CD8-positive, alpha-beta memory T cell (primary cell): ENCODE measurements around the gene PKDCC. TPM values are rescaled to one million over a fixed set of nuclear protein-coding genes. Genes with fewer than 3 reads are reported as not detected.
"Not testable (repeated sequence)": the region's sequence is repeated elsewhere in the genome, so short reads cannot be mapped to it uniquely, and the experiment has no call there.

Experiments
- CTCF ChIA-PET: fragments of 350-600 bp; sonication (Branson Sonifier 250); formaldehyde crosslinking; loops from one replicate; lab custom pipeline; 2021; ENCODE audit warnings: antibody characterized with exemption; lab: Charles Lee
- POLR2A ChIA-PET: fragments of 350-600 bp; sonication (Branson Sonifier 250); formaldehyde crosslinking; loops from one replicate; lab custom pipeline; 2021; ENCODE audit warnings: antibody characterized with exemption; lab: Charles Lee
- DNase-seq, 5 donors: peaks; one replicate each; pipeline versions ENCODE4 v3.0.0 to v3.0.0-alpha.2; 2020 to 2022; ENCODE audit warnings: mixed read lengths in 1 of 5
- H3K27ac ChIP-seq: one replicate; pipeline ENCODE4 v1.7.0; 2013; ENCODE audit warnings: low read depth, mild to moderate bottlenecking, low read length, moderate library complexity
- H3K27me3 ChIP-seq: 2 replicates; pipeline ENCODE4 v1.7.0; 2013; ENCODE audit warnings: low read length, mild to moderate bottlenecking; ENCODE audit not compliant: insufficient read depth, poor library complexity, severe bottlenecking
- H3K36me3 ChIP-seq: 2 replicates; pipeline ENCODE4 v1.7.0; 2013; ENCODE audit warnings: mild to moderate bottlenecking, low read length, moderate library complexity; ENCODE audit not compliant: insufficient read depth
- H3K4me1 ChIP-seq: 2 replicates; pipeline ENCODE4 v1.7.0; 2013; ENCODE audit warnings: mild to moderate bottlenecking, low read length, moderate library complexity; ENCODE audit not compliant: insufficient read depth
- H3K4me3 ChIP-seq: 2 replicates; pipeline ENCODE4 v1.7.0; 2013; ENCODE audit warnings: mild to moderate bottlenecking, low read length
- H3K9me3 ChIP-seq: 2 replicates; pipeline ENCODE4 v1.7.0; 2013; ENCODE audit warnings: mild to moderate bottlenecking, low read length
- H3K27ac Mint-ChIP-seq, 8 donors: one replicate each; pipeline ENCODE4 v1.8.0; 2020 to 2021; ENCODE audit warnings: mixed read lengths in 8 of 8, mild to moderate bottlenecking in 6 of 8, inconsistent platforms in 3 of 8, moderate library complexity in 3 of 8
- H3K27me3 Mint-ChIP-seq, 2 donors: one replicate each; pipeline ENCODE4 v1.8.0; 2020 to 2021; ENCODE audit warnings: mixed read lengths in 2 of 2, mild to moderate bottlenecking in 1 of 2, moderate library complexity in 1 of 2
- H3K36me3 Mint-ChIP-seq, 3 donors: one replicate each; pipeline ENCODE4 v1.8.0; 2020 to 2021; ENCODE audit warnings: mixed read lengths in 3 of 3, inconsistent platforms in 1 of 3, mild to moderate bottlenecking in 1 of 3
- H3K4me1 Mint-ChIP-seq, 3 donors: one replicate each; pipeline ENCODE4 v1.8.0; 2020 to 2021; ENCODE audit warnings: mixed read lengths in 3 of 3, inconsistent platforms in 1 of 3, mild to moderate bottlenecking in 1 of 3
- H3K4me3 Mint-ChIP-seq, 7 donors: one replicate each; pipeline ENCODE4 v1.8.0; 2020 to 2021; ENCODE audit warnings: mixed read lengths in 7 of 7, mild to moderate bottlenecking in 6 of 7, moderate library complexity in 4 of 7, inconsistent platforms in 2 of 7
- H3K9me3 Mint-ChIP-seq, 5 donors: one replicate each; pipeline ENCODE4 v1.8.0; 2020 to 2022; ENCODE audit warnings: mixed read lengths in 5 of 5, mild to moderate bottlenecking in 3 of 5, moderate library complexity in 2 of 5, inconsistent platforms in 1 of 5
- polyA plus RNA-seq: library from polyadenylated mRNA; unstranded; fragments of 300-500 nt; fragmentation: Illumina TruSeq; gene quantifications from one replicate; pipeline ENCODE4 v1.2.3, GENCODE V29; 2021
- total RNA-seq, 2 experiments: library from RNA; stranded (reverse); gene quantifications; one replicate each; pipeline ENCODE4 v1.2.3, GENCODE V29; 2021

The PKDCC gene
- total and polyA plus RNA-seq, 3 experiments from 2014 or later, result 0.28 to 0.78 TPM; not detected in 1

GRCh38 chr2:42032745-42033144, 15.1 kb upstream of the PKDCC start:
- CTCF ChIA-PET, result no interaction called here
- DNase-seq, result no peak
- Mint-ChIP-seq H3K4me1 (peaks cover 0 to 5% (median 2%) of the 10 kb centered on the region in 3 donors), H3K27ac (no peak overlapping the region), H3K27me3 (peaks cover 5 to 27% of the 10 kb centered on the region in 2 donors), H3K4me3 (no peak overlapping the region), H3K9me3 (no peaks in the 10 kb centered on the region), H3K36me3 (no peaks in the 10 kb centered on the region)
- H3K4me3 ChIP-seq, result no peak overlapping the region
- H3K36me3 ChIP-seq, result no peaks in the 10 kb centered on the region
- H3K4me1 ChIP-seq, result no peaks in the 10 kb centered on the region
- POLR2A ChIA-PET, result no interaction called here
- no peaks in the 10 kb centered on the region for H3K9me3 ChIP-seq
- peaks cover 5% of the 10 kb centered on the region for H3K27me3 ChIP-seq
- H3K27ac ChIP-seq, result no peak overlapping the region

- POLR2A ChIA-PET, H3K4me1 Mint-ChIP-seq, H3K9me3 Mint-ChIP-seq, H3K4me1 ChIP-seq, H3K27ac ChIP-seq, H3K27me3 ChIP-seq, H3K4me3 Mint-ChIP-seq, H3K36me3 ChIP-seq, H3K9me3 ChIP-seq, H3K4me3 ChIP-seq, DNase-seq, H3K27ac Mint-ChIP-seq, H3K36me3 Mint-ChIP-seq: not testable (repeated sequence)
- CTCF ChIA-PET, result interaction anchor here (0.7 kb wide), 1 partner anchor 16 kb away, joined by 3 read pairs; no protein-coding TSS in a partner anchor
- peaks cover 5 to 27% of the 10 kb centered on the region in 2 donors for H3K27me3 Mint-ChIP-seq
These were observed 13.7 kb upstream of the PKDCC start for GRCh38 chr2:42034096-42034495.

GRCh38 chr2:42035241-42035640, 12.6 kb upstream of the PKDCC start:
- H3K27me3 ChIP-seq, result peaks cover 5% of the 10 kb centered on the region
- no peak for DNase-seq
- H3K4me1 Mint-ChIP-seq, result peaks cover 0 to 2% (median 0%) of the 10 kb centered on the region in 3 donors
- H3K27ac ChIP-seq, result no peak overlapping the region
- H3K4me3 ChIP-seq, result no peak overlapping the region
- no peaks in the 10 kb centered on the region for H3K9me3 ChIP-seq
- H3K36me3 ChIP-seq, result no peaks in the 10 kb centered on the region
- H3K9me3 Mint-ChIP-seq, result no peaks in the 10 kb centered on the region
- ChIA-PET CTCF (no interaction called here), POLR2A (no interaction called here)
- peaks cover 5 to 23% of the 10 kb centered on the region in 2 donors for H3K27me3 Mint-ChIP-seq
- no peak overlapping the region for H3K4me3 Mint-ChIP-seq
- H3K4me1 ChIP-seq, result no peaks in the 10 kb centered on the region
- no peaks in the 10 kb centered on the region for H3K36me3 Mint-ChIP-seq
- H3K27ac Mint-ChIP-seq, result no peak overlapping the region

GRCh38 chr2:42036413-42036812, 11.4 kb upstream of the PKDCC start:
- ChIA-PET CTCF (no interaction called here), POLR2A (interaction anchor here (0.6 kb wide), 1 partner anchor 11 kb away, joined by 3 read pairs; the partner anchor contains the start of gene PKDCC)
- Mint-ChIP-seq H3K4me1 (peaks cover 0 to 2% (median 0%) of the 10 kb centered on the region in 3 donors), H3K36me3 (no peaks in the 10 kb centered on the region), H3K27ac (no peak overlapping the region), H3K4me3 (no peak overlapping the region), H3K9me3 (no peaks in the 10 kb centered on the region), H3K27me3 (peaks cover 6 to 19% of the 10 kb centered on the region in 2 donors)
- Histone ChIP-seq H3K4me3 (no peak overlapping the region), H3K9me3 (no peaks in the 10 kb centered on the region), H3K27me3 (peaks cover 5% of the 10 kb centered on the region), H3K4me1 (no peaks in the 10 kb centered on the region), H3K36me3 (no peaks in the 10 kb centered on the region), H3K27ac (no peak overlapping the region)
- no peak for DNase-seq

GRCh38 chr2:42036940-42037339, 10.9 kb upstream of the PKDCC start:
- no peaks in the 10 kb centered on the region for H3K9me3 Mint-ChIP-seq
- DNase-seq, result no peak
- H3K27ac Mint-ChIP-seq, result no peak overlapping the region
- H3K4me3 Mint-ChIP-seq, result no peak overlapping the region
- Histone ChIP-seq H3K9me3 (no peaks in the 10 kb centered on the region), H3K27me3 (peaks cover 2% of the 10 kb centered on the region), H3K27ac (no peak overlapping the region), H3K4me1 (no peaks in the 10 kb centered on the region), H3K36me3 (no peaks in the 10 kb centered on the region), H3K4me3 (no peak overlapping the region)
- H3K27me3 Mint-ChIP-seq, result peaks cover 4 to 19% of the 10 kb centered on the region in 2 donors
- no peaks in the 10 kb centered on the region for H3K36me3 Mint-ChIP-seq
- ChIA-PET POLR2A (no interaction called here), CTCF (no interaction called here)
- peaks cover 0 to 2% (median 0%) of the 10 kb centered on the region in 3 donors for H3K4me1 Mint-ChIP-seq

GRCh38 chr2:42040643-42041278, 7.1 kb upstream of the PKDCC start:
- Mint-ChIP-seq H3K27me3 (peaks cover 19 to 35% of the 10 kb centered on the region in 2 donors), H3K9me3 (no peaks in the 10 kb centered on the region), H3K27ac (no peak overlapping the region), H3K36me3 (no peaks in the 10 kb centered on the region), H3K4me1 (no peaks in the 10 kb centered on the region), H3K4me3 (no peak overlapping the region)
- no peaks in the 10 kb centered on the region for H3K36me3 ChIP-seq
- ChIA-PET POLR2A (no interaction called here), CTCF (no interaction called here)
- H3K27ac ChIP-seq, result no peak overlapping the region
- H3K4me3 ChIP-seq, result no peak overlapping the region
- no peaks in the 10 kb centered on the region for H3K4me1 ChIP-seq
- no peaks in the 10 kb centered on the region for H3K27me3 ChIP-seq
- no peaks in the 10 kb centered on the region for H3K9me3 ChIP-seq
- DNase-seq, result no peak

GRCh38 chr2:42041377-42042127, 6.3 kb upstream of the PKDCC start:
- CTCF ChIA-PET, result no interaction called here

GRCh38 chr2:42042631-42043355, 5.0 kb upstream of the PKDCC start:
- POLR2A ChIA-PET, result no interaction called here
- no peaks in the 10 kb centered on the region for H3K36me3 Mint-ChIP-seq
- Histone ChIP-seq H3K27ac (no peak overlapping the region), H3K9me3 (no peaks in the 10 kb centered on the region), H3K36me3 (no peaks in the 10 kb centered on the region), H3K27me3 (peaks cover 5% of the 10 kb centered on the region), H3K4me1 (peaks cover 5% of the 10 kb centered on the region), H3K4me3 (no peak overlapping the region)
- CTCF ChIA-PET, result no interaction called here
- H3K4me1 Mint-ChIP-seq, result peaks cover 4 to 6% (median 5%) of the 10 kb centered on the region in 3 donors
- H3K27ac Mint-ChIP-seq, result peak overlapping the region in 1 of 8 donors; percentile 38
- no peak overlapping the region for H3K4me3 Mint-ChIP-seq
- H3K27me3 Mint-ChIP-seq, result peaks cover 21 to 41% of the 10 kb centered on the region in 2 donors
- DNase-seq, result no peak
- no peaks in the 10 kb centered on the region for H3K9me3 Mint-ChIP-seq

More at GRCh38 chr2:42041377-42042127, 6.3 kb upstream of the PKDCC start:
- Histone ChIP-seq H3K4me3 (no peak overlapping the region), H3K27me3 (no peaks in the 10 kb centered on the region), H3K4me1 (no peaks in the 10 kb centered on the region), H3K36me3 (no peaks in the 10 kb centered on the region), H3K27ac (no peak overlapping the region), H3K9me3 (no peaks in the 10 kb centered on the region)
- POLR2A ChIA-PET, result no interaction called here
- peaks cover 19 to 35% of the 10 kb centered on the region in 2 donors for H3K27me3 Mint-ChIP-seq
- H3K9me3 Mint-ChIP-seq, result no peaks in the 10 kb centered on the region
- H3K4me3 Mint-ChIP-seq, result no peak overlapping the region
- H3K36me3 Mint-ChIP-seq, result no peaks in the 10 kb centered on the region
- DNase-seq, result no peak
- H3K27ac Mint-ChIP-seq, result peak overlapping the region in 1 of 8 donors; percentile 49
- peaks cover 0 to 1% (median 0%) of the 10 kb centered on the region in 3 donors for H3K4me1 Mint-ChIP-seq
